ENCODE data around the gene ENGASE. TPM values are rescaled to one million over a fixed set of nuclear protein-coding genes. Genes with fewer than 3 reads are reported as not detected.

The ENGASE gene
- polyA plus RNA-seq, 1 of the 3 experiments (the other 2 are of a cell fraction), result 30.1 TPM

DNA sequence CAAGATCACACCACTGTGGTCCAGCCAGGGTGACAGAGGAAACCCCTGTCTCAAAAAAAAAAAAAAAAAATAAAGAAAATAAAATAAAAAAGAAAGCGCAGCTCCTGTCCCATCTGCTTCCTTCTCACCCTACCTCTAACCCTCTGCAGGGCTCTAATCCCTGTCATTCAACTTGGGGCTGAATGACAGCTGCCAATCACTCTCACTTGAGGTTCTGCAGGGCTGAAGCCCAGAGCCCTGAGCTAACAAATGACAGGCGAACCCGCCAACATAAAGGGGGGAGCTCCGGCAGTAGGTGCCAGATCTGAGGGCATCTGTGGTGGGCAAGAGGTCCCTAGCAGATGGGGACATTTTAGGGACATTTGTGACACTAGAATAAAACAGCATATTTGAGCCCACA lies 44.3 kb downstream of the ENGASE start:
- Histone ChIP-seq H3K27ac (ENCODE audit: low read depth in 2 of 2, low read length in 1 of 2) (no peak overlapping the region), H2AFZ (ENCODE audit: low read depth) (no peak overlapping the region), H3K36me3 (replicated peaks in 1 of 2; ENCODE audit: control insufficient read depth in 1 of 2, insufficient read depth in 2 of 2, low read length in 1 of 2) (no peaks in the 10 kb centered on the region), H3K9me3 (no peaks in the 10 kb centered on the region), H4K20me1 (ENCODE audit: insufficient read depth) (0 out of 2 replicates have a peak, but pooled peaks cover 3% of the 10 kb centered on the region), H3F3A (replicated peaks; ENCODE audit: insufficient read depth) (no peaks in the 10 kb centered on the region), H3K4me2 (no peak overlapping the region), H3K79me2 (ENCODE audit: insufficient read depth) (no peaks in the 10 kb centered on the region), H3K9ac (no peak overlapping the region), H3K4me1 (ENCODE audit: control insufficient read depth in 1 of 2, insufficient read depth in 2 of 2, low read depth in 1 of 2, low read length in 1 of 2) (peaks cover 0 to 18% of the 10 kb centered on the region in 2 experiments; a peak in 1 of 4 replicates), H3K4me3 (ENCODE audit: low read depth in 2 of 2, low read length in 1 of 2) (no peak overlapping the region), H3K27me3 (ENCODE audit: insufficient read depth) (peaks cover 33% of the 10 kb centered on the region), H3K9me2 (no peaks in the 10 kb centered on the region)
- TF ChIP-seq EZH2phosphoT487 (IDR thresholded peaks at IDR 0.05; ENCODE audit: borderline replicate concordance, low read depth), result no peak
- TF ChIP-seq FOSL2 (IDR thresholded peaks at IDR 0.05; ENCODE audit: borderline replicate concordance, low read depth), result no peak
- TF ChIP-seq, protein P1, sequence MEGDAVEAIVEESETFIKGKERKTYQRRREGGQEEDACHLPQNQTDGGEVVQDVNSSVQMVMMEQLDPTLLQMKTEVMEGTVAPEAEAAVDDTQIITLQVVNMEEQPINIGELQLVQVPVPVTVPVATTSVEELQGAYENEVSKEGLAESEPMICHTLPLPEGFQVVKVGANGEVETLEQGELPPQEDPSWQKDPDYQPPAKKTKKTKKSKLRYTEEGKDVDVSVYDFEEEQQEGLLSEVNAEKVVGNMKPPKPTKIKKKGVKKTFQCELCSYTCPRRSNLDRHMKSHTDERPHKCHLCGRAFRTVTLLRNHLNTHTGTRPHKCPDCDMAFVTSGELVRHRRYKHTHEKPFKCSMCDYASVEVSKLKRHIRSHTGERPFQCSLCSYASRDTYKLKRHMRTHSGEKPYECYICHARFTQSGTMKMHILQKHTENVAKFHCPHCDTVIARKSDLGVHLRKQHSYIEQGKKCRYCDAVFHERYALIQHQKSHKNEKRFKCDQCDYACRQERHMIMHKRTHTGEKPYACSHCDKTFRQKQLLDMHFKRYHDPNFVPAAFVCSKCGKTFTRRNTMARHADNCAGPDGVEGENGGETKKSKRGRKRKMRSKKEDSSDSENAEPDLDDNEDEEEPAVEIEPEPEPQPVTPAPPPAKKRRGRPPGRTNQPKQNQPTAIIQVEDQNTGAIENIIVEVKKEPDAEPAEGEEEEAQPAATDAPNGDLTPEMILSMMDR (IDR thresholded peaks at IDR 0.05), result no peak
- TF ChIP-seq FOXJ3 (CRISPR knock-in tag; IDR thresholded peaks at IDR 0.05), result no peak
- TF ChIP-seq, protein P2, sequence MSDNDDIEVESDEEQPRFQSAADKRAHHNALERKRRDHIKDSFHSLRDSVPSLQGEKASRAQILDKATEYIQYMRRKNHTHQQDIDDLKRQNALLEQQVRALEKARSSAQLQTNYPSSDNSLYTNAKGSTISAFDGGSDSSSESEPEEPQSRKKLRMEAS (IDR thresholded peaks at IDR 0.05; ENCODE audit: low read depth), result no peak
- TF ChIP-seq, protein P3, sequence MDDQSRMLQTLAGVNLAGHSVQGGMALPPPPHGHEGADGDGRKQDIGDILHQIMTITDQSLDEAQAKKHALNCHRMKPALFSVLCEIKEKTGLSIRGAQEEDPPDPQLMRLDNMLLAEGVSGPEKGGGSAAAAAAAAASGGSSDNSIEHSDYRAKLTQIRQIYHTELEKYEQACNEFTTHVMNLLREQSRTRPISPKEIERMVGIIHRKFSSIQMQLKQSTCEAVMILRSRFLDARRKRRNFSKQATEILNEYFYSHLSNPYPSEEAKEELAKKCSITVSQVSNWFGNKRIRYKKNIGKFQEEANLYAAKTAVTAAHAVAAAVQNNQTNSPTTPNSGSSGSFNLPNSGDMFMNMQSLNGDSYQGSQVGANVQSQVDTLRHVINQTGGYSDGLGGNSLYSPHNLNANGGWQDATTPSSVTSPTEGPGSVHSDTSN (IDR thresholded peaks at IDR 0.05), result no peak
- TF ChIP-seq, protein P4, sequence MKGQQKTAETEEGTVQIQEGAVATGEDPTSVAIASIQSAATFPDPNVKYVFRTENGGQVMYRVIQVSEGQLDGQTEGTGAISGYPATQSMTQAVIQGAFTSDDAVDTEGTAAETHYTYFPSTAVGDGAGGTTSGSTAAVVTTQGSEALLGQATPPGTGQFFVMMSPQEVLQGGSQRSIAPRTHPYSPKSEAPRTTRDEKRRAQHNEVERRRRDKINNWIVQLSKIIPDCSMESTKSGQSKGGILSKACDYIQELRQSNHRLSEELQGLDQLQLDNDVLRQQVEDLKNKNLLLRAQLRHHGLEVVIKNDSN (IDR thresholded peaks at IDR 0.05; ENCODE audit: borderline replicate concordance, low read depth), result no peak
- no peak for TF ChIP-seq TAF1 (IDR thresholded peaks at IDR 0.05; ENCODE audit: borderline replicate concordance, low read depth, low read length)
- TF ChIP-seq EP300 (IDR thresholded peaks at IDR 0.05; ENCODE audit: borderline replicate concordance in 1 of 2, low read depth in 1 of 2, low read length in 1 of 2), result no peak
- TF ChIP-seq TCF12 (IDR thresholded peaks at IDR 0.05), result no peak
- no peak for TF ChIP-seq MEF2A (IDR thresholded peaks at IDR 0.05; ENCODE audit: borderline replicate concordance, low read depth)
- TF ChIP-seq POLR2AphosphoS5 (IDR thresholded peaks at IDR 0.05; ENCODE audit: low read depth, low read length), result no peak
- TF ChIP-seq RCOR1 (IDR thresholded peaks at IDR 0.05; ENCODE audit: low read length), result no peak
- no peak for TF ChIP-seq YY1 (IDR thresholded peaks at IDR 0.05; ENCODE audit: low read depth)
- TF ChIP-seq SIN3A (IDR thresholded peaks at IDR 0.05; ENCODE audit: borderline replicate concordance, low read depth, low read length), result no peak
- TF ChIP-seq, protein P5, sequence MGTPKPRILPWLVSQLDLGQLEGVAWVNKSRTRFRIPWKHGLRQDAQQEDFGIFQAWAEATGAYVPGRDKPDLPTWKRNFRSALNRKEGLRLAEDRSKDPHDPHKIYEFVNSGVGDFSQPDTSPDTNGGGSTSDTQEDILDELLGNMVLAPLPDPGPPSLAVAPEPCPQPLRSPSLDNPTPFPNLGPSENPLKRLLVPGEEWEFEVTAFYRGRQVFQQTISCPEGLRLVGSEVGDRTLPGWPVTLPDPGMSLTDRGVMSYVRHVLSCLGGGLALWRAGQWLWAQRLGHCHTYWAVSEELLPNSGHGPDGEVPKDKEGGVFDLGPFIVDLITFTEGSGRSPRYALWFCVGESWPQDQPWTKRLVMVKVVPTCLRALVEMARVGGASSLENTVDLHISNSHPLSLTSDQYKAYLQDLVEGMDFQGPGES (IDR thresholded peaks at IDR 0.05; ENCODE audit: low read depth, low read length), result no peak
- 61% methylated on average over 4 of the region's 4 CpGs for WGBS (ENCODE audit: low lambda C conversion rate)
- no peak for DNase-seq
- ChIA-PET POLR2A (no interaction called here), CTCF (interaction anchor here (1.0 to 45.1 kb wide), 5 partner anchors 31 to 270 kb away, joined by 3 to 1305 read pairs (median 4); no protein-coding TSS in a partner anchor)
